HepG2 (cell line): ENCODE data around the gene KCNQ1OT1.

Experiments used
- BRD4 ChIP-seq: sonication (generic); formaldehyde crosslinking; IDR thresholded peaks from 2 replicates; pipeline ENCODE4 v1.4.0; 2020; ENCODE audit warnings: missing genetic modification reagents
- NFE2L1 ChIP-seq: sonication (generic); formaldehyde crosslinking; IDR thresholded peaks from 2 replicates; pipeline ENCODE4 v1.4.0; 2020; ENCODE audit warnings: missing genetic modification reagents, mild to moderate bottlenecking, borderline replicate concordance
- TCF7L2 ChIP-seq: IDR thresholded peaks from 2 replicates; pipeline ENCODE4 v1.6.1; 2011; ENCODE audit warnings: mild to moderate bottlenecking, low read depth, low read length, moderate library complexity
- ZBTB14 ChIP-seq: sonication (generic); formaldehyde crosslinking; IDR thresholded peaks from 2 replicates; pipeline ENCODE4 v1.4.0; 2020; ENCODE audit warnings: missing genetic modification reagents
- TF ChIP-seq, protein P1 (sequence below): sonication (generic); formaldehyde crosslinking; IDR thresholded peaks from 2 replicates; pipeline ENCODE4 v1.5.0; 2020; ENCODE audit warnings: missing genetic modification reagents, mild to moderate bottlenecking, borderline replicate concordance

- TF ChIP-seq ZBTB14 (CRISPR knock-in tag) (no peak), BRD4 (CRISPR knock-in tag) (no peak), NFE2L1 (no peak), TCF7L2 (no peak)
- TF ChIP-seq, protein P1, sequence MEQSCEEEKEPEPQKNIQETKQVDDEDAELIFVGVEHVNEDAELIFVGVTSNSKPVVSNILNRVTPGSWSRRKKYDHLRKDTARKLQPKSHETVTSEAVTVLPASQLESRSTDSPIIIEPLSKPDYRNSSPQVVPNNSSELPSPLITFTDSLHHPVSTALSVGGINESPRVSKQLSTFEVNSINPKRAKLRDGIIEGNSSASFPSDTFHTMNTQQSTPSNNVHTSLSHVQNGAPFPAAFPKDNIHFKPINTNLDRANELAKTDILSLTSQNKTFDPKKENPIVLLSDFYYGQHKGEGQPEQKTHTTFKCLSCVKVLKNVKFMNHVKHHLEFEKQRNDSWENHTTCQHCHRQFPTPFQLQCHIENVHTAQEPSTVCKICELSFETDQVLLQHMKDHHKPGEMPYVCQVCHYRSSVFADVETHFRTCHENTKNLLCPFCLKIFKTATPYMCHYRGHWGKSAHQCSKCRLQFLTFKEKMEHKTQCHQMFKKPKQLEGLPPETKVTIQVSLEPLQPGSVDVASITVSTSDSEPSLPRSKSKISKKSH = no peak
Measured at GRCh38 chr11:2591805-2592204, 108.0 kb downstream of the KCNQ1OT1 start.
